HG03135 (cell line): ENCODE measurements around the gene STMN3.
"Not testable (repeated sequence)": the region's sequence is repeated elsewhere in the genome, so short reads cannot be mapped to it uniquely, and the experiment has no call there.

Experiments used
- ATAC-seq: cut with Tn5 transposase; IDR thresholded peaks from one replicate; pipeline ENCODE4 v1.9.1; 2021; ENCODE audit warnings: mild to moderate bottlenecking, moderate library complexity; ENCODE audit not compliant: unreplicated experiment

Gene STMN3

GRCh38 chr20:63639093-63639975, 13.9 kb downstream of the STMN3 start:
- no peak for ATAC-seq

- no peak for ATAC-seq
Observed at GRCh38 chr20:63636752-63637628, 16.2 kb downstream of the STMN3 start.

- ATAC-seq: no peak
Observed at GRCh38 chr20:63635431-63636141, 17.6 kb downstream of the STMN3 start.

DNA sequence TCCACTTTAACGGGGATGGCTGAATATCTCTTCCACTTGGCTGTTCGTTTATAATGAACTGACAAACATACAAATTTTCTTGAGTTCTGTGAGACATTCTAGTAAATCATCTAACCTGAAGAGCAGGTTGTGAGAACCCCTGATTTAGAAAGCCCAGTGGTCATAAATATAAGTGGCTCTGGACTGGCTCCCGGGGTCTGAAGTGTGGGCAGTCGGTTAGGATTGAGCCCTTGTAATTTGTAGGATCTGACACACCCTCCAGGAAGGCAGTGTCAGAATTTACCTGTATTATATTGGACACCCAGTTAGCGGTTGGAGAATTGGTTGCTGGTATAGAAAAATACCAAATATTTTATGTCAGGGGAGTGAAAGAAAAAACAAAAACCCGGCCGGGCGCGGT, 19.5 kb downstream of the STMN3 start:
- no peak for ATAC-seq

- not testable (repeated sequence) for ATAC-seq
Observed at GRCh38 chr20:63631426-63631825, 21.8 kb downstream of the STMN3 start.

GRCh38 chr20:63630956-63631355, 22.3 kb downstream of the STMN3 start:
- ATAC-seq: not testable (repeated sequence)

- no peak for ATAC-seq
Observed at GRCh38 chr20:63628246-63628975, 24.8 kb downstream of the STMN3 start.

- no peak for ATAC-seq
Observed at GRCh38 chr20:63627751-63628245, 25.4 kb downstream of the STMN3 start.

DNA sequence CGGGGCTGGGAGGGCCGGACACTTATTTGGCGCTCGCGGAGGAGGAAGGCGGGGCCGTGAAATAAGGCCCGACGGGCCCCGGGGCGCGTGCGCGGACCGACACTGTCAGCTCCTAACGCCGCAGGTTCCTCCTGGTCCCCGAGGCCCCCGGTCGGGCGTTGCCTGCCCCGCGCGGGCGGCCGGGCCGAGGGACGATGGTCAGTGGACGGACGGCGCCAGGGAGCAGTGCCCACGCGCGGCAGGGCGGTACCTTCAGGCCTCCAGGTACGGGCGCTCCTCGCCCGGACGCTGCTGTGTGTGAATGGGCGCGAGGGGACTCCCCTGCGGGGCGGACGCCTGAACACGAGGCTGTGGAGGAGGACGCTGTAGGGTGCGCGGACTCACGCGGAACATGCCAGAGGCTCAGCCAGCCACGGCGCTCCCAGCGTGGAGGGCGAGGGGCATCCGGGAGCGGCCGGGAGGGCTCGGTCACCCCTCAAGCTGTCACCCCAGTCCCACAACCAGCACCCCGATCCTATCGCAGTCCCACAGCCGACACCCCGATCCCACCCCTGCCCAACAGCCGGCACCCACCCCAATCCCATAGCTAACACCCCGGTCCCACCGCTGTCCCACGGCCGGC, 26.0 kb downstream of the STMN3 start:
- peak; percentile 79 for ATAC-seq

GRCh38 chr20:63626424-63627128, 26.6 kb downstream of the STMN3 start, which contains the start of gene GMEB2:
Gene GMEB2, minus strand, starts transcription at chr20:63627101. Its CDS starts 7,704 bp downstream, at chr20:63619397.
- peak; percentile 46 for ATAC-seq

DNA sequence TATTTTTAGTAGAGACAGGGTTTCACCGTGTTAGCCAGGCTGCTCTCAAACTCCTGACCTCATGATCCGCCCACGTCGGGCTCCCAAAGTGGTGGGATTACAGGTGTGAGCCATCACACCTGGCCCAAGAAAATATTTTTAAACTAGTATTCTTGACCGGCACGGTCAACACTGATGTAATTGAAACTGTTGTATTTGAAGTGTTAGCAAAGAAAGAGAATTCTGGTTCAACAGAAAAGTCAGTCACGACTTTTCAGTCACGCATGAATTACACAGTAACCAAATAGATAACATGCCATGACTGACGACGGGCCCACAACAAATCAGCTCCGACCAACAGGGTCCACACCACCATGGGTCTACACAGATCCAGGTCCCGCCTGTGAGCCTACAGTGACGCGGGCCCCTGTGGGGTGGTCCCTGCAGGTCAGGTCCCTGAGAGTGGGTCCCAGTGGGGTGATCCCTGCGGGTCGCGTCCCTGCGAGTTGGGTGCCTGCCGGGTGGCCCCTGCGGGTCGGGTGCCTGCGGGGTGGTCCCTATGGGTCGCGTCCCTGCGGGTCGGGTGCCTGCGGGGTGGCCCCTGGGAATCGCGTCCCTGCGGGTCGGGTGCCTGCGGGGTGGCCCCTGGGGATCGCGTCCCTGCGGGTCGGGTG, 27.3 kb downstream of the STMN3 start:
- no peak for ATAC-seq

GRCh38 chr20:63624486-63624885, 28.7 kb downstream of the STMN3 start:
- ATAC-seq: no peak

GRCh38 chr20:63622732-63623131, 30.5 kb downstream of the STMN3 start:
- no peak for ATAC-seq

DNA sequence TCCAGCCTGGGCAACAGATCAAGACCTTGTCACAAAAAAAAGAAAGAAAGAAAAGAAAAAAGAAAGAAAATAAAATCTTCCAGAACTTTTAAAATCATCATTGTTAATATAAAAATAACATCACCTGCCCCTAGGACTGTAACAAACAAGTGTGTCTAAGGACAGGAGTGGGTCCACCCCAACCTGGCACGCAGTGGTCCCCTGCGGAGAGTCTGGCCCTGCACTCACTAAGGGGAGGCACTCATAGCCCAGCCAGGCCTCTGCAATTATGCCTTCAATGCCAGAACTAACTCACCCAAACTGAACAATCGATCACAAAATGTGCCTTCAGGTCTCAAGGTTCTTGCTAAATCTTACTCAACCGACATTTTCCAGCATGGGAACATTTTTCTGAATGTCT, 31.1 kb downstream of the STMN3 start:
- no peak for ATAC-seq

DNA sequence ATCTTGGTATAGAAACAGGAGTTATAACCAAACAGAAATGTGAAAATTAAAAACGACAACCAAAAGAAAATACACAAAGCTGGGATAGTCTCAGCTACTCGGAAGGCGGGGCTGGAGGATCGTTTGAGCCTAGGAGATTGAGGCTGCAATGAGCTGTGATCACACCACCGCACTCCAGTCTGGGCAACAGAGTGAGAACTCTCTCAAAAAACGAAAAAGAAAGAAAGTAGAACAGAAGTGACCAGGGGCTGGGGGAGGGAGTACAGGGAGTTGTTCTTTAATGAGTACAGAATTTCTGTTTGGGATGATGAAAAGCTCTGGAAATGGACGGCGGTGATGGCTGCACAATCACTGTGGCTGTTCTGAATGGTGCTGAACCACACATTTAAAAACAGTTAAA, 32.2 kb downstream of the STMN3 start:
- no peak for ATAC-seq

DNA sequence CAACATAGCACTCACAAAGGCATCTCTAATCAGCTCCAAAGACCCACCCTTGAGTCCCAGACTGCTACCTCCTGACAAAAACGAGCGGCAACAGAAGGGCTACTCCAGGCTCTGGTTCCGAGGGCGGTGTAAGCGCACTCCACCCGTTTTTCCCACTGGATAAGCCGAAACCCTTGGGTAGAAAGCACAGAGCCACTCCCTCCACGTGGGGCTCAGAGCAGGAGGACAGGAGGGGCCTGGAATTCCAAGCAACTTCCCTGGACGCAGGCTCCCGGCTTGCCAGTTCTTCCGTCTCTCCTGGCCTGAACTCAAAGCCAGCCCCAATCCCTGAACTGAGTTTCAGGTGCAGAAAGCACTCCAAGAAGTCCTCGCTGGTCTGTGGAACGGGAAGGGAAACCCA, 33.7 kb downstream of the STMN3 start:
- ATAC-seq: no peak

DNA sequence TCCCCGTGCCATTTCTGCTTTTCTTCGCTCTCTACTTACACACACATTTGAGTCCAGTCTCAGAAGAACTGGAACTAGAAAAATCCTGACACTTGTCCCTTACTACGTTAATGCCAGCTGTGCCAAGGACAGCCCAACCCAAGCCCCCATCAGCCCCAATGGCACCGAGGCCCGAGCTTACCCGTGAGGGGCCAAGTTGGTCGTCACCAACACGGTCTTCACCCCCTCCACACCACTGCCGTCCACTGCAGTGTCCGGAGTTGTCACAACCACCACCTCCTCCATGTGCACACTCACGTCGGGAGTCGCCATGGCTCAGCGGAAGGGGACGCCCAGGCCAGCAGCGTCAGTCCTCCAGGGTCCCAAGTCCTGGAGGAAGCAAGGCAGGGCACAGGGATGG, 34.1 kb downstream of the STMN3 start:
- no peak for ATAC-seq

DNA sequence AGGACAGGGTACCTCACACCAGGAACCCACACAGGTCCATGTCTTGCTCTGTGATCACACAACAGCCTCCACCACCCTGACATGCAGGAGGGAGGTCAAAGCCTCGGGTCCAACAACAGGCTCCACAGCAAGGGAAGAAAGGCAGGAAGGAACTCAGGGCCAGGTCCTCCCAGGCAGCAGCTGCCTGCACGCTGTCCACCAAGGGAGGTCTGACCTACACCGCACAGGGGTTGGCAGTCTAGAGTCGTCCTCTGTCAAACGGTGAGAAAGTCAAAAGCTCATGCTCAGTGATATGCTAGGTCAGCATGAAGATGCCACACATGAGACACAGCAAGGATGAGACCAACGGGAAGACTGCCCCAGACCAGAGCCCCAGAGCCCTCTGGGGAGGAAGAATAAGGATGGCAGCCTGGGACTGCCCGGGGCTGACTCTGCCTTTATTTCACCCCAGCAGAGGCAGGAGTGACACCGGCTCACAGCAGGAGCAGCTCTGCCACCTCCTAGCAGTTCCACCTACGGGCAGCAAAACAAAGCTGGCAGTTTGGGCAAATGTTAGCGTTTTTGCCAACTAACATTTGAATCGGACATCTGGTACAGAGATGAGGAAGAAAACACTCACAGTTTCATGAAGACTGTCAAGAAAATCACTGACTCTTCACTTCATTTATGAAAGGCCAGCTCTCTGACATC, 34.8 kb downstream of the STMN3 start:
- ATAC-seq: no peak
